GM19455 (cell line): ENCODE results near the gene FAM25C.
"Not testable (repeated sequence)": the region's sequence is repeated elsewhere in the genome, so short reads cannot be mapped to it uniquely, and the experiment has no call there.

ENCODE experiments used
- ATAC-seq: cut with Tn5 transposase; IDR thresholded peaks from one replicate; pipeline ENCODE4 v1.9.1; 2021; ENCODE audit not compliant: unreplicated experiment

Gene FAM25C

DNA sequence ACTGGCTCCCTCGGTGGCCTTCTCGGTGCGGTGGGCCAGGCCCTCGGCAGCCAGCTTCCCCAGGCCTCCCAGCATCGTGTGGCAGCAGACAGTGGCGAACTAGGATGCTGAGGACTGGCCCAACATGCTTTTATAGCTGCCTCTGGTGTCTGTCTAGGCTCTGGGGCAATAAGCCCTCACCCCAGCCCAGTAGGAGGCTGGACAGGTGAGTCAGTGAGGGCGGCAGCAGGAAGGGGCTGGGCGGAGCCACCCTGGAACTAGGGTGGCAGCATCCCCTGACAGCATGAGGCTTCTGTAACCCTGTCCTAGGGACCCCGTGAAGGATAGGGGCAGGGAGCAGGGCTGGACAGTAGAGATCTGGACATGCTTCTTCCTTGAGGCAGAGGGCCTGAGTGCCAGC lies at the start of gene FAM25C:
Gene FAM25C, minus strand, starts transcription at position 101 of the 400 bp plus-strand sequence. Its CDS starts 26 bp downstream, at position 75.
- ATAC-seq: not testable (repeated sequence)

DNA sequence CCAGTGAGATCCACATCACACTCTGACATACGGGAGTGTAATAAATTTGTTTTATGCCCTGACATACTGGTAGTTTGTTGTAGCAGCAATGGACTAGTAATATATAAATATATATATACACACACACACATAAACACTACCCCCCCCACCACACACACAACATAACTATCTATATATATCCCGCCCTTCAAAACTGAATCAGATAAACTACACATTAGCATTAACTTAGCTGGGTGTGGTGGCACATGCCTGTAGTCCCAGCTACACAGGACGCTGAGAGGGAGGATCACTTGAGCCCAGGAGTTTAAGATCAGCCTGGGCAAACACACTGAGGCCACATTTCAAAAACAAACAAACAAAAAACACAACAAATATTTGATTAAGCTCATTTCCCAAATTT lies 45.0 kb upstream of the FAM25C start:
- not testable (repeated sequence) for ATAC-seq

DNA sequence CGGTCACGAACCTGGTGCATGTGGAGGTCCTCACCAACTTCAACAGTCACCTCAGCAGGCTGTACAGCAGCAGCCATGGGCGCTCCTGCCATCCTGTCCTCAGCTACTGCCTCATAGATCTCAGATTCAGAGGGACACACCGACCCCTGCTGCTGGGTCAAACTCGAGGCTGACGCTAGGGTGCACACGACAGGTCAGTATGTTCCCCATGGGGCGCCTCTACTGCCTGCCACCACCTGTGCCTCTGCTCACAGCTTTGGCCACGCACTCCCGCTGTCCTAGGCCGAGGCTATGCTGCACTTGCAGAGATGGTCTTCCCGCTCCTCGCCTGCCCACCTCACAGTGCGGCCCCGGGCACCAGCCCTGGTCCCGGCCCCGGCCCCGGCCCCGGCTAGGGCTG lies 31.8 kb upstream of the FAM25C start:
- not testable (repeated sequence) for ATAC-seq

DNA sequence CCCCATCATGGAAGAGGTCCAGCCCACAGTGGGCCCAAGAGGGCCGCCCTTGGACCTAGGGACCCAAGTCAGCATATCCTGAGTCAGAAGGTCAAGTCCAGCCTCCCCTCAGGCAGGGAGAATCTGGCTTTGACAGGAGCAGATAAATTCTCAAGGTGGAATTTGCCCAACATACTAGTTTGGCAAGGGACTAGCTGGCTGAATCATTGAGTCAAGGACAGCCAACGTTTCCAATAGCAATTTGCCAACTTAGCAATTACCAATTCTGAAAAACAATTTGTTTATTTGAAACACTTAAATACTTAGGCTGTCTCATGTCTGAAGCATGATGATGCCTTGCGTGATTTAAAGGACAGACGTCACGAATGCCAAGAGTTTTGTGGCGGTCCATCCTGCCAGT lies 2.7 kb upstream of the FAM25C start:
- not testable (repeated sequence) for ATAC-seq

DNA sequence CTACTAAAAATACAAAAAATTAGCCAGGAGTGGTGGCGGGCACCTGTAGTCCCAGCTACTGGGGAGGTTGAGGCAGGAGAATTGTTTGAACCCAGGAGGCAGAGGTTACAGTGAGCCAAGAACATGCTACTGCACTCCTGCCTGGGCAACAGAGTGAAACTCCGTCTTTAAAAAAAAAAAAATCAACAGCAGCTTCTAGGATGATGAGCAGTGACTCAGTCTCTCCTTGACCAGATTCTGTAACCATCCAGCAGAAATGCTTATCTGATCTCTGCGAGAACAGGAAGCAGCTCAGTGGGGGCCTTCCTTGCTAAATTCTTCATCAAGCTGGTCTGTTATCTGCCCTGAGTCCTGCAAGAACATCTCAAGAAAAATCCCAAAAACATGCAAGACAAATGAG lies 5.5 kb downstream of the FAM25C start:
- not testable (repeated sequence) for ATAC-seq

DNA sequence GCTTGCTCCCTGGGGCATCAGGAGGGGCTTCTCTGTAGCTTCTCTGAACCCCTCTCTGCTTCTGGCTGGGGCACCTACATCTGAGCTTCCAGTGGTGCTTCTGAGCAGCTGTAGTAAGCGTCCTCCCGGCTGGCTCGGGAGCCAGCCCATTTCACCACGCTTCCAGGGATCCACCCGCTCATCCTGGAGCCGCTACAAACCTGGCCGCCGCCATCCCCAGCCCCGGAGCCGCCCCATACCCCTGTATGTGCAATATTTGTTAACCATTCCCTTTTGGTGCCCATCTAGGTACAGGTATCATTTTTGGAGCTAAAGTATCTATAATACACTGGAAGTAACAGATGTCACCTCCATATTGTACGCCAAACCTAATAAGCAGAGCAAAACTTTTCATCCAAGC lies 7.0 kb downstream of the FAM25C start:
- not testable (repeated sequence) for ATAC-seq

DNA sequence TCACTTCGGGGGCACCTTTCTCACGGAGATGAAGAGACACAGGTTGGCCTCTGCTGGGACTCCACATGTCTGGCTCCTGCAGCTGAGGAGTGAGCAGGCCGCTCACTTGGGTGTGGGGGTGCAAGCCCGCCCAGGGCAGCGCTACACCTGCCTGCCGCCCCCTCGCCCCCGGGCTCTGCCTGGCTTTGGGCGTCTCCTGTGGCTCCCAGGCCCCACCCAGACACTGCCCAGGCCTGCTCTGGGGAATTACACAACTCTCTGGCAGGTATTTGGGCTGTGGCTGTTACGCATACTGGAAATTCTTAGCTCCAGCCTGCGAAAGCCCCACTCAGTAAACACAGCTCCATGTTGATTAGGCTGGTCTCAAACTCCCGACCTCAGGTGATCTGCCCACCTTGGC lies 7.9 kb downstream of the FAM25C start:
- not testable (repeated sequence) for ATAC-seq

DNA sequence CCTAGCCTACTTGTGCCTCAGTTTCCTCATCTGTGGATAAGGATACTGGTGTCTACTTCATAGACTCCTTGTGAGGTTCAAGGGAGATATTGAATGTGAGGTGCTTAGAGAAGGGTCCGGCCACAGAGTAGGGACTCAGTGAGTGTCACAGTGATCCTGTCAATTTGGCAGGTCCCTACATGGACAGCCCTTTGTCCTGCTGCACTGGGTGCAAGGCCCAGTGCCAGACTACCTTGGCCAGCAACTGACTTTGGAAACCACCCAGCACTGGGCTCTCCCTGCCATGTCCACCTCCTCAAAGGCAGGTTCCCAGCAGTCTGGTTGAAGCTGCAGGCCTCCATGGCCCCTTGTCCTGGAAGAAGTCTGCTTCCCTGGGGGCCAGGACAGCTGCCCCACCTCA lies 9.5 kb downstream of the FAM25C start:
- ATAC-seq: not testable (repeated sequence)

DNA sequence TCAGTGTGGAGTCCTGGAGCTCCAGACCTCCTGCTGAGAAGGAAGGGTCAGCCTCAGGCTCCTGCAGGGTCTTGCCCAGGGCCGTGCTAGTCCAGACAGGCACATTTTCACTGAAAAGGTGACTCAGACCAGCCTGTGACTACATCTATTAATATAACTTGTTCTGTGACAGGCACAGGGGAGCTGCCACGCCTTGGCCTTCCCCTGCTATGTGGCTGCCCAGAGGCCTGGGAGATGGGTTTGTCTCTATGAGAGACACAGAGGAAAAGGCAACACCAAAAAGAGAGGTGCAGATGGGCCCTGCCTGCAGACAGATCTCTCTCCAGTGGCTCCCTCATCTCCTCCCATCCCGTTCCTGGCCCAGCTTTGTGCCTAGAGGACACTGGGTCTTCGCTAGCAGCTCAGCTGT lies 10.0 kb downstream of the FAM25C start:
- not testable (repeated sequence) for ATAC-seq

DNA sequence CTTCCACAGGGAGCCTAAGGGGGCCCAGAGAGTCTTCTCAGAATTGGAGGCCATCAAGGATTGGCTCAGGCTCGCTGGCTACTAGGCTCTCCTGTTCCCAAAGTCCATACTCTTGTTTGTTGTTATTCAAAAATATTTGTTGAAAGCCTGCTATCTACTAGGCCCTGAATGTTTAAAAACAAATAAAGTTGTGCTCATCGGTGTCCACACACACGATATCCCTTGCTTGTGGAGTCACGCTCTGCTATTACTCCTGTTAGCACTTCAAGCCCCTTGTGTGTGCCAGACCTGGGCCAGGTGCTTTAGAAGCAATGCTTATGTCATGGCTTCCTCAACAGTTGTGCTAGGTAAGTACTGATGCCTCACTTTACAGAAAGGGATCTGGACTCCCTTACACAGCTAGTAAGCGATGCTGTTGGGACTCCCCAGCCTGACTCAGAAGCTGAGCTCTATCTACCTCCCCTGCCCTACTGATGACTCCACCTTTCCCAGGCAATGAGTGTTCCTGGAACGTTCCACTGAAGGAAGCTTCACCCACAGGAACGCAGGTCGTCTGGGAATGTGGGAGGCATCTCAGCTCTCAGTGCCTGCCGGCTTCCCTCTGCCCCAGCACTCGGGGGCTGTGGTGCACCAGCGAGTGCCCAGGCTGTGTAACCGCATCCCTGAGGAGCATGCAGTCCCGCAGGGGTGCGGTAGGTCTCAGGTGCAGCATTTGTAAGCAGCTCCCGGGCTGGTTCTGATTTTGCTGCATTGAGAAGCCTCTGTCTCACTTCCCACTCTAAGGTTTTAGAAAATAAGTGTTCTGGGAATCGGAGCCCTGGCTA lies 10.7 kb downstream of the FAM25C start:
- not testable (repeated sequence) for ATAC-seq

DNA sequence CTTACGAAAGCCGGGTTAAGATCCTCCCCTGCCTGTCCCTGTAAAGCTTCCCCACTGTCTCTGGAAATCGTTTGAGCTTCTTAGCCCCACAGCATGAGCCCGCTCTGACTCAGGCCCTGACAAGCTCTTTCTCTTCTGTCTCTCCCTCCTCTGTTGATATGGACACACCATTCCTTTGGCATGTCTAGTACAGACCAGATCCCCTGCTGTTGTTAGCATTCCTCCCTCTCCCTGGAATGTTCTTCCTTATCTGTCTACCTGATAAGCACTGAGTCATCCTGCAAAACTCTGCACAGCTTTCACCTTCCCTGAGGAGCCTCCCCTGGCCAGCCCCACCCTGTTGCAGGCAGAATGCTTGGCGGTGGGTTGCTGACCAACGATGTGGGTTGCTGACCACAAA lies 11.6 kb downstream of the FAM25C start:
- not testable (repeated sequence) for ATAC-seq

DNA sequence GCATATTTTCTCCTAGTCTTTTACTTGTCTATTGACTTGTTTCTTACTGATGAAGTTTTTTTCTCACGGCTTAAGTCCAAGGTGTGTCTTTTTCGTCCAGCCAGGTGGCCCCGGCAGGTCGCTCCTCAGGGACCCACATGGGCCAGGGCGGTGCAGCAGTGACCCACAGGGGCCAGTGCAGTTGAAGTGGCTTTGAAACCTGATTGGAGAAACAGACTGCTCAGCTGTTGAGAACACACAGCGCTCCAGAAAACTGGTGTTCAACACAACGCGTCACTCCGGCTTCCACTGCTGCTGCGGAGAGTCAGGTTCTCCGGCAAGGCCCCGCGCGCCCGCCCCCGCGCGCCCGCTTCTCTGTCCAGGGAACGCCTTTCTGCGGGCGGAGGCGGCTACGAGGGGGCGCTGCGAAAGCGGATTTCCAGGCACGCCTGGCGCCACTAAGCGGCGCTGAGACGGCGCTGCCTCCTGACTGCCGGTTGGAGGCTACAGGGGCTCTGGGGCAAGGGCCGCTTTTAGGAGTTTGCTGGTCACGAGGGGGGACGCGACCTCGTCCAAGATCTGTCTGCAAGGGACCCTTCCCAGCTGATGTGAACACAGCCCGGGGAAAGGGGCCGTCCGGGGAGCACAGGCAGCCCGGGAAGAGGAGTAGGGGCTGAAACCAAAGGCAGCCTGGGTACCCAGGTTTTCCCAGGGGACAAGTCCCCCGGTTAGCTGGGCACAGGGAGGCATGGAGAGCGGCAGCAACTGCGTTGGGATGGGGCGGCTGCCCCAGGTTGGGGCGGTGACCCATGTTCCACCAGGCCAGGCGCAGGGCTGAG lies 13.0 kb downstream of the FAM25C start:
- ATAC-seq: not testable (repeated sequence)

DNA sequence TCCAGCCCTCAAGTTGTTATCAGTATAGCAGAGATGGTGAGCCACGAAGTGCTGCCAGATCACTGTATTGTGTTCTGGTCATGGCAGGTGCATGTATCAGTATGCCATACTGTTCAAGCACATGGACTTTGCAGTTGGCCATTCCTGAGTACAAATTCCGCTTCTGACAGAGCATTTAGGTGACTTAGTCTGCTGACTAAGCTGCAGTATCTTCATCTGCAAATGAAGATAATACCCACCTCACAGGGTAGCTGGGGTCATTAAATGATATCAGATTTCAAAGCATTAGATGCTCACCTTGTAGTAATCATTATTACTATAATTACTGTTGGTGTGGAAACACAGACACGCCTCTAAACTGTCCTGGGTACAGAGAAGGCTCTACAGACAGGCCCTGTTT lies 24.2 kb downstream of the FAM25C start:
- not testable (repeated sequence) for ATAC-seq

DNA sequence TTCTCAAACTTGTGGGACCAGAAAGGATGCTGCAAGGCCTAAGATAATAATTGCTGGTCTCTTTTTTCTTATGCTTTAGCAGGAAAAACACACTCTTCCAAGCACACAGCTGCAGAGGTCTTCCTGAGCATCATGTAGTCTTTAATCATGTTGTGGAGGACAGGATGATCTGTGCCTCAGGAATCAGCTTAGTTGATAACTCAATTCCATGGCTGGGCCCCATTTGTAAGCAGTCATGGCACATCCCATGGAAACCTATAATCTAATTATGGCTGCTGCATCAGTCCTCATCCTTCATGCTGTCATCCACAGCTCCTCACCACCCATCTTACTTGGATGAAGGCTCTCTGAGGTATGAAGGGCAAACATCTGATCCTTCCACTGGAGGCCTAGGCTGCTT lies 26.5 kb downstream of the FAM25C start:
- not testable (repeated sequence) for ATAC-seq

DNA sequence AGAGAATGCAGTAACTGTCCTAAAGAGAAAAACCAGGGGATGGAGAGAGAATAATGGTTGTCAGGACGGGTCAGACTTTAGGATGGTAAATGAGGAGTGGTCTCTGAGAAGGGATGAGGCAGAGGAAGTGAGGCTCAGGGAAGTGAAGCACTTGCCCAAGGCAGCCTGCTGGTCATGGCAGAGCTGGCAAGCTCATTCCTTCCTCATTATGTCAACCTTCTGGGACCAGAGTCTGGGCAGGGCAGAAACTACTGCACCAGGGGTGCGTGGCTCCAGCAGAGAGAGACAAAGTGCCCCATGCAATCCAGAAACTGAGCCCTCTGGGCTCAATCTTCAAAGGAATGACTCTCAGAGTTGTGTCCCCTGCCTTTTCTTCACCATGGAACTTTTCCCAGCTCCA lies 27.5 kb downstream of the FAM25C start:
- not testable (repeated sequence) for ATAC-seq

DNA sequence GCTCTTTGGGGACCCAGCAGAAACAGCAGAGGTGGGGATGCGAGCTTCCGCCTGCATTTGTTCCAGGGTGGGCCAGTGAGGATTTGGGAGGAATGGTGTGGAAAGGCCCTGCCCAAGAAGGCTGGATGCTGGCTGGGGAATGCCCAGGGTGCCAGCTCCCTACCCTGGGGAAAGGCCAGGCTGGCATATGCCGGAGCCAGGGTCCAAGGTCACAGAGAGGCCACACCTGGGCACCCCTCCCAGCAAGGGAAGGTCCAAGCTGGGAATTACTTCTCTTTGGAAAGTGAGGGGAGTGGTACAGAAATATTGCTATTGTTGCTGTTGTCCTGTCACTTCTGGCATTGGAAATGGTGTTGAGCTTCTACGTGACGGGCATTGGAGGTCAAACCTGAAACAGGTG lies 28.0 kb downstream of the FAM25C start:
- ATAC-seq: not testable (repeated sequence)

DNA sequence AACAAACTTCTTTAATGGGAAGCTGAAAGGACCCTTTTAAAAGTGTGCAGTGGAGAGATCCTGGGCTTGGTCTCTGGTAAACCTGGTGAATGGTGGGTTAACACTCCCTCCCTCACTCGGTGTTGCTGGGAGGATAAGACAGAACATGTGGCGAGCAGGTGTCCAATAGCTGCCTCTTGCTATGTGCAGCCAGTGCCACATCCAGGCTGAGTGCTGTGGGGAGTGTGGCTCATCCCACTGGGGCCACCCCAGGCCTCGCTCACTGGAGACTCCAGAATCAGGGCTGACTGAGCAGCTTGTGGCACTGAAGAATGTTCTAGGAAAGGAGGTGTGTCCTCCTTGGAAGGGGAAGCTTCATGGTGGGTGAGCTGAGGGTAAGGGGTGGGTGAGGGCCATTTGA lies 29.5 kb downstream of the FAM25C start:
- not testable (repeated sequence) for ATAC-seq

DNA sequence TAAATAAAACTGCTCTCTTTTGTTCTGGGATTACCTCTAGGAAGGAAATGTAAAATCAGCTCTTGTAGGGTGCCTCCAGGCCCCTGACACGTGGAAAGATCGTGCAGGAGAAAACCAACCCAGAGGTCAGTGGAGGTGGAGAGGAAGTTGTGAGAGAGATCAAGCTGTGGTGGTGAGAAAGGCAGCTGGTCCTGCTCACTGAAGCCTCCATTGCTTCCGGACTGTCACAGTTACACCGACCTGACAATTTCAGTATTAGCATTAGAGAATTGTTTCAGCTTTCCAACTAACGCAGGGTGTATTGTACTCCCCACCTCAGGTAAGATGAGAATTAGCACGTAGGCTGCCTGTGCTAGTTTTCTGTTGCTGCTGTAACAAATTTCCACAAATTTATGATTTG lies 30.6 kb downstream of the FAM25C start:
- peak; percentile 97 for ATAC-seq

DNA sequence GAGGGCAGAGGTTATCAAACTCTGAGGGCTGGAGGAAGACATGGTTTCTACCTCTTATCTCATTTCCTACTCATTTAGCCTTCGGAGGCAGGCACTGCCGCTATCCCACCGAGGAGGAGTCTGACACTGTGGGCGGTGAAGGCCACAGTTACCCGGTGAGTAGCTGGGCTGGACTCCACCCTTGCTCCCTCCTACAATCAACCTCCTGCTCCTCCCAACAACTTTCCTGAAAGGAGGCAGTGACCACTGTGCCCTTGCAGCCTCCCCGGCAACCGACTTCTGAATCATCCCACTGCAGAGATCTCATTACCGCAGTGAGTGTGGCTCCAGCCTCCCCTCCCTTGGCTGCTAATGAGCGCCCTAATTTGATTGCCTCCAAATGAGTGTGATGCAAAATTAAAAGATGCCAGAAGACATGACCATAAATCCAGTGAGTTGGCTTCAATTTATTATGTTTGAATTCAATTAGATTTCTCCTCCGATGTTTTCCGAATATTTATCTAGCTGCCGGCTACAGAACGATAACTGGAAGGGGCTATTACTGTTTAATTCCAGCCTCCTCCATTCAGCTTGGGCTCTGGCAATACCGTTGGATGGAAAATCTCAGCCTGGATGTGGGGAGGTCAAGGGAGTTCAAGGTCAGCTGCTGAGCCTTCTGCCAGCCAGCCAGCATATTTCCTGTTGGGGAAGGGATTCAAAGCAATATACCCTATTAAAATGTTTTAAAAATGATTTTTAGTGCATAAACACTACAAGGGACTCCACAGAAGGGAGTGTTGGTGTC lies 35.1 kb downstream of the FAM25C start:
- ATAC-seq: not testable (repeated sequence)

DNA sequence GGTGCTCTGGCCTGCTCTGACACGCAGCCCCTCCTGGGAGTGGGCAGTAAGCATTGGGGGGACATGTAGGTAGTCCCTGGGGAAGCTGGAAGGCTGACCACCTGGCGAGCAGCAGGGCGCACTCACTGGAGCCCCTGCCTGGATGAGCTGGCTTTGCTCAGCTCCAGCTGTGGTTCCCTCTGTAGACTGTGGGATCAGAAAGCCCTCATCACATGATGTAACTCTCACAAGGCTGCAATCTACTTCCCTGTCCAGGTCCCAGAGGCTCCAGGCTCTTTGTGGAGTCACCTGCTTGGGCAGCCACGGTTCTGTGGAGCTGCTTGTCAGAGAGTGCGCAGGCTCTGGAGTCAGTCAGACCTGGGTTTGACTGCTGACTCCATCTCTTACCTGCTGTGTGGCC lies 36.8 kb downstream of the FAM25C start:
- not testable (repeated sequence) for ATAC-seq

DNA sequence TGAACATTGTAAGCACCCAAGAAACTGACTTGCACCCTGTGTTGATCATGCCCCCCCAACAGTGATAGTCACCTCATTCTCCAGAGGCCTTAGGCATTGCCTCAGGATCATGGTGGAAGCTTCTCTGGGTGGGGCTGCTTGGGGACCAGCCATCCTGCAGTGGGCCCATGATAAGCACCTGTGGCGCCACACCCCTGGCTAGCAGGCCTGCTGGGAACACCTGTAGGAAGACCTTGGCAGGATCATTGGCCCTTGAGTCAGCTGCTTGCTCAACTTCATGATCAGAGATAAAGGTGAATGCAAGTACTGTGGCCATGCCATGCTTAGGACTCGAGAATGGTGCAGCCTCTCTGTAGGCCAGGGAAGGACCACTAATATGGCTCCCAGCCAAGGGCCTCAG lies 38.9 kb downstream of the FAM25C start:
- not testable (repeated sequence) for ATAC-seq
